HepG2 (cell line): ENCODE measurements around the gene CDK18. TPM values are rescaled to one million over a fixed set of nuclear protein-coding genes. Genes with fewer than 3 reads are reported as not detected.

Source experiments
- ATAC-seq: fragments of 200-7000 bp; cut with Tn5 transposase; 3 replicates; pipeline ENCODE4 v1.9.1; 2020; ENCODE audit warnings: mild to moderate bottlenecking, moderate library complexity
- BruUV-seq: library from RNA; stranded (reverse); fragments of 400-500 nt; replicated peaks from 2 replicates; lab custom pipeline; 2021; lab: Mats Ljungman, UMichigan
- CTCF ChIA-PET: fragments of 300-600 bp; formaldehyde crosslinking; extraction: SDS; loops from one replicate; lab custom pipeline; 2021; ENCODE audit warnings: low total read pairs, inconsistent platforms, low intra/inter-chr PET ratio; lab: Yijun Ruan, JAX
- POLR2A ChIA-PET: fragments of 350-600 bp; sonication (Branson Sonifier 250); formaldehyde crosslinking; loops from one replicate; lab custom pipeline; 2020; ENCODE audit warnings: antibody characterized with exemption, inconsistent platforms; lab: Yijun Ruan, JAX
- DNase-seq: peaks from one replicate; pipeline ENCODE4 v3.0.0-alpha.2; 2015; ENCODE audit warnings: low spot score
- FAIRE-seq: peaks from 3 replicates; lab custom pipeline; 2011; peaks lifted over from hg19 to GRCh38; lab: Jason Lieb, UNC
- H2AFZ ChIP-seq: one replicate; pipeline ENCODE4 v1.6.1; 2011; ENCODE audit warnings: low read length, inconsistent platforms
- H3K27ac ChIP-seq: fragments of 300-600 bp; 3 replicates; pipeline ENCODE4 v1.8.0; 2011; ENCODE audit warnings: mixed run types, mild to moderate bottlenecking, mixed read lengths, low read length, inconsistent platforms; ENCODE audit not compliant: insufficient read depth; ENCODE audit errors: extremely low read length
- H3K27me3 ChIP-seq, 2 experiments: fragments of 200-600 bp in 1 of 2; 2 replicates in 1 of 2; 3 replicates in 1 of 2; pipeline versions ENCODE4 v1.6.0 to v1.8.0; 2011; ENCODE audit warnings: low read length in 2 of 2, mild to moderate bottlenecking in 2 of 2, moderate library complexity in 2 of 2, inconsistent platforms in 1 of 2; ENCODE audit not compliant: insufficient read depth in 2 of 2, control insufficient read depth in 1 of 2
- H3K36me3 ChIP-seq, 2 experiments: fragments of 200-600 bp in 1 of 2; replicated peaks in 1 of 2; 2 replicates in 1 of 2; 3 replicates in 1 of 2; pipeline versions ENCODE4 v1.5.1 to v1.8.0; 2011; ENCODE audit warnings: low read length in 2 of 2, inconsistent platforms in 1 of 2; ENCODE audit not compliant: insufficient read depth in 2 of 2, control insufficient read depth in 1 of 2
- H3K4me1 ChIP-seq: 2 replicates; pipeline ENCODE4 v1.5.1; 2012; ENCODE audit warnings: low read length, inconsistent platforms; ENCODE audit not compliant: insufficient read depth
- H3K4me2 ChIP-seq: 2 replicates; pipeline ENCODE4 v1.6.0; 2011; ENCODE audit warnings: low read depth, low read length, inconsistent platforms
- H3K4me3 ChIP-seq, 3 experiments: fragments of 200-600 bp in 1 of 3; sonication (generic), shearing (Covaris generic) in 1 of 3; replicated peaks in 1 of 3; 2 replicates each; pipeline ENCODE4 v1.5.1; 2011 to 2016; ENCODE audit warnings: low read length in 3 of 3, inconsistent platforms in 2 of 3, low read depth in 2 of 3, mild to moderate bottlenecking in 2 of 3, control low read depth in 1 of 3, mixed read lengths in 1 of 3; ENCODE audit not compliant: insufficient read depth in 1 of 3
- H3K79me2 ChIP-seq: one replicate; pipeline ENCODE4 v1.6.1; 2011; ENCODE audit warnings: low read length, inconsistent platforms; ENCODE audit not compliant: insufficient read depth
- H3K9ac ChIP-seq: 2 replicates; pipeline ENCODE4 v1.6.0; 2011; ENCODE audit warnings: mild to moderate bottlenecking, low read depth, low read length, inconsistent platforms; ENCODE audit not compliant: insufficient read depth
- H3K9me3 ChIP-seq: 2 replicates; pipeline ENCODE4 v1.5.1; 2012; ENCODE audit warnings: mild to moderate bottlenecking, low read length
- H4K20me1 ChIP-seq: 2 replicates; pipeline ENCODE4 v1.6.0; 2011; ENCODE audit warnings: inconsistent platforms, mild to moderate bottlenecking, low read length, moderate library complexity; ENCODE audit not compliant: insufficient read depth
- FOXJ3 ChIP-seq: sonication (generic); formaldehyde crosslinking; IDR thresholded peaks from 2 replicates; pipeline ENCODE4 v1.4.0; 2020; ENCODE audit warnings: missing genetic modification reagents, mild to moderate bottlenecking, borderline replicate concordance
- MEIS2 ChIP-seq: sonication (generic); formaldehyde crosslinking; IDR thresholded peaks from 2 replicates; pipeline ENCODE4 v1.9.0; 2021; ENCODE audit warnings: mild to moderate bottlenecking, missing genetic modification reagents
- ZBTB39 ChIP-seq: sonication (generic); formaldehyde crosslinking; IDR thresholded peaks from 2 replicates; pipeline ENCODE4 v1.5.0; 2020; ENCODE audit warnings: missing genetic modification reagents
- ZNF484 ChIP-seq: sonication (generic); formaldehyde crosslinking; IDR thresholded peaks from 2 replicates; pipeline ENCODE4 v1.5.1; 2020; ENCODE audit warnings: mild to moderate bottlenecking, low read depth, missing genetic modification reagents, borderline replicate concordance
- WGBS: methylation state at CpG from one replicate; pipeline ENCODE4 v1.1.6; 2017; ENCODE audit warnings: low lambda C conversion rate; 5-methylcytosine and 5-hydroxymethylcytosine counted together
- in situ Hi-C: cut with HindIII; loops from 2 replicates; pipeline ENCODE4 v1.10.0; 2017; ENCODE audit warnings: low pct_unique_long_range_greater_than_20kb; ENCODE audit not compliant: extremely low pct_ligation_motif_present
- intact Hi-C: fragments of 100-400 bp; cut with micrococcal nuclease; formaldehyde crosslinking; loops from one replicate; pipeline ENCODE4 v1.10.0; 2022; ENCODE audit not compliant: unreplicated experiment
- polyA plus RNA-seq, 8 experiments: library from polyadenylated mRNA; depleted of rRNA in 3 of 8; stranded (reverse) in 7 of 8; unstranded in 1 of 8; fragments of >200 nt; fragmentation: Illumina TruSeq in 4 of 8; extraction: Trizol in 4 of 8; gene quantifications; 2 replicates each; pipeline versions ENCODE4 v1.2.1 to v1.2.3, GENCODE V29; 2011 to 2016; ENCODE audit warnings: low read depth in 4 of 8, missing spikeins in 1 of 8, mixed read lengths in 1 of 8; ENCODE audit not compliant: insufficient read depth in 1 of 8
- total RNA-seq, 5 experiments: library from RNA; depleted of rRNA; stranded (reverse); fragments of >200 nt; fragmentation: Illumina TruSeq; extraction: Trizol; gene quantifications; 2 replicates each; pipeline ENCODE4 v1.2.3, GENCODE V29; 2016; ENCODE audit warnings: low read depth in 1 of 5
- TF ChIP-seq, protein P1 (sequence below): sonication (generic); formaldehyde crosslinking; IDR thresholded peaks from 2 replicates; pipeline ENCODE4 v1.4.0; 2020; ENCODE audit warnings: missing genetic modification reagents

CDK18 gene
- total and polyA plus RNA-seq, 2 of the 13 experiments (the other 11 are each of a cell fraction or from before 2014, with no cell fraction given), result 6.4 to 38.8 TPM

DNA sequence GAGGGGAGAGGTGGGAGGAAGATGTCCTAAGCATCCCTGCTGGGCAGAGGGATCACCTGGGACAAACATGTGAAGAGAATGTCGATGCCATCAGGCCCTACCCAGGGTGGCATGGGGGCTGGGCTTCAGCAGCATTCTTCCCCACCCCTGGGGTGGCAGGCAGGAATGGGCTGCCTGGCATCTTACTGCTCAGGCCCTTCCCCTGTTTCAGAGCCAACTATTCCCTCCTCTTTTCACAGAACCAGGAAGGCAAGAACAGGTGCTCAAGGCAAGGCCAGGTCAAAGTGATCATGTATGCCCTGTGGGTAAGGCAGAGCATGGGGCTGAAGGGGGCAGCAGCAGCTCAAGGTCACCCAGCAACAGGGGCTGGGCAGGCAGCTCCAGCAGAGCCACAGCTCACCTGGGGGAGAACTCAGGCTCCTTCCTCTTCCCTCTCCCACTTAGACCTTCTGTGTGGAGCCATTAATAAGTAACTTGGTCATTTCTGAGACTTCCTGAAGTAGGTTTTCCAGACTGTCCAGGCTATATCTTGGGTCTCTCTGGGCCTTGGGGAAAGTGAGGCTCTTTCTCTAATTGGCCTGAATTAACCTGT, 70.9 kb downstream of the CDK18 start:
- H3K79me2 ChIP-seq, result no peaks in the 10 kb centered on the region
- H3K9ac ChIP-seq, result no peak overlapping the region
- H2AFZ ChIP-seq, result no peak overlapping the region
- no TSS peak for BruUV-seq
- intact Hi-C loops (no loop called here), in situ Hi-C loops (no loop called here)
- ChIA-PET CTCF (no interaction called here), POLR2A (no interaction called here)
- no CpG with 5 or more reads among the region's 1 CpG for WGBS
- DNase-seq (no peak), ATAC-seq (no peak), FAIRE-seq (no peak)
- H3K4me2 ChIP-seq, result no peak overlapping the region
- H3K4me3 ChIP-seq, result no peak overlapping the region
- no peaks in the 10 kb centered on the region for H3K9me3 ChIP-seq
- peaks cover 12 to 80% of the 10 kb centered on the region in 2 experiments for H3K27me3 ChIP-seq
- H3K27ac ChIP-seq, result no peak overlapping the region
- H3K4me1 ChIP-seq, result no peaks in the 10 kb centered on the region
- H3K36me3 ChIP-seq, result no peaks in the 10 kb centered on the region
- TF ChIP-seq MEIS2 (CRISPR knock-in tag), result no peak
- no peak for TF ChIP-seq FOXJ3 (CRISPR knock-in tag)
- TF ChIP-seq ZNF484 (CRISPR knock-in tag), result no peak
- TF ChIP-seq ZBTB39, result no peak
- TF ChIP-seq, protein P1, sequence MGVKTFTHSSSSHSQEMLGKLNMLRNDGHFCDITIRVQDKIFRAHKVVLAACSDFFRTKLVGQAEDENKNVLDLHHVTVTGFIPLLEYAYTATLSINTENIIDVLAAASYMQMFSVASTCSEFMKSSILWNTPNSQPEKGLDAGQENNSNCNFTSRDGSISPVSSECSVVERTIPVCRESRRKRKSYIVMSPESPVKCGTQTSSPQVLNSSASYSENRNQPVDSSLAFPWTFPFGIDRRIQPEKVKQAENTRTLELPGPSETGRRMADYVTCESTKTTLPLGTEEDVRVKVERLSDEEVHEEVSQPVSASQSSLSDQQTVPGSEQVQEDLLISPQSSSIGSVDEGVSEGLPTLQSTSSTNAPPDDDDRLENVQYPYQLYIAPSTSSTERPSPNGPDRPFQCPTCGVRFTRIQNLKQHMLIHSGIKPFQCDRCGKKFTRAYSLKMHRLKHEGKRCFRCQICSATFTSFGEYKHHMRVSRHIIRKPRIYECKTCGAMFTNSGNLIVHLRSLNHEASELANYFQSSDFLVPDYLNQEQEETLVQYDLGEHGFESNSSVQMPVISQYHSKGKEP, result no peak
- H4K20me1 ChIP-seq, result no peaks in the 10 kb centered on the region
